Measurements from ENCODE around the gene RTBDN. TPM values are rescaled to one million over a fixed set of nuclear protein-coding genes. Genes with fewer than 3 reads are reported as not detected.
"Not testable (repeated sequence)": the region's sequence is repeated elsewhere in the genome, so short reads cannot be mapped to it uniquely, and the experiment has no call there.

Gene RTBDN
- total RNA-seq, 1 donor from 2014 or later = not detected

GRCh38 chr19:12856653-12857052, 22.3 kb upstream of the RTBDN start:
- no peak for DNase-seq

GRCh38 chr19:12847159-12848139, 13.1 kb upstream of the RTBDN start:
- no peak for DNase-seq

- DNase-seq = not testable (repeated sequence)
These were observed 12.2 kb upstream of the RTBDN start for GRCh38 chr19:12846613-12847012.

GRCh38 chr19:12843999-12844732, 9.8 kb upstream of the RTBDN start:
- no peak for DNase-seq

GRCh38 chr19:12843328-12843727, 8.9 kb upstream of the RTBDN start:
- no peak for DNase-seq

GRCh38 chr19:12842511-12842910, 8.1 kb upstream of the RTBDN start:
- no peak for DNase-seq

DNA sequence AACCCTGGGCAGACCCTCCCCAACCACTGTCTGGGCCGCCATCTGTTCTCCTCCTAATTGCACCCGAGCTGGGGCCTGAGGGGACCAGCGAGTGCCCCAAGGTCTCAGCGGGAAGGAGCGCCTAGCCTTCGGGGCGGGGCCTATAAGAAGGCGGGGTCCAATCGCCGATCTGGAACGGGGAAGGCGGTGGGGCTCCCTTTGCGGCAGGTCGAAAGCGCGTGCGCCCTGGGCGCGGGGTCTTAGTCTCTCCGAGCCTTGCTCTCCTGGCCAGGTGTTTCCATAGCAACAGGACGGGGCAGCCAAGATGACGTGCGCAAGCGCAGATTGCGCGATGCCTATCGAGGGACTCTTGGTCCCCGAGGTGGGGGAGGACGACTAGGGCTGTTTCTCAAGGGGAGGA, 6.7 kb upstream of the RTBDN start:
- no peak for DNase-seq

DNA sequence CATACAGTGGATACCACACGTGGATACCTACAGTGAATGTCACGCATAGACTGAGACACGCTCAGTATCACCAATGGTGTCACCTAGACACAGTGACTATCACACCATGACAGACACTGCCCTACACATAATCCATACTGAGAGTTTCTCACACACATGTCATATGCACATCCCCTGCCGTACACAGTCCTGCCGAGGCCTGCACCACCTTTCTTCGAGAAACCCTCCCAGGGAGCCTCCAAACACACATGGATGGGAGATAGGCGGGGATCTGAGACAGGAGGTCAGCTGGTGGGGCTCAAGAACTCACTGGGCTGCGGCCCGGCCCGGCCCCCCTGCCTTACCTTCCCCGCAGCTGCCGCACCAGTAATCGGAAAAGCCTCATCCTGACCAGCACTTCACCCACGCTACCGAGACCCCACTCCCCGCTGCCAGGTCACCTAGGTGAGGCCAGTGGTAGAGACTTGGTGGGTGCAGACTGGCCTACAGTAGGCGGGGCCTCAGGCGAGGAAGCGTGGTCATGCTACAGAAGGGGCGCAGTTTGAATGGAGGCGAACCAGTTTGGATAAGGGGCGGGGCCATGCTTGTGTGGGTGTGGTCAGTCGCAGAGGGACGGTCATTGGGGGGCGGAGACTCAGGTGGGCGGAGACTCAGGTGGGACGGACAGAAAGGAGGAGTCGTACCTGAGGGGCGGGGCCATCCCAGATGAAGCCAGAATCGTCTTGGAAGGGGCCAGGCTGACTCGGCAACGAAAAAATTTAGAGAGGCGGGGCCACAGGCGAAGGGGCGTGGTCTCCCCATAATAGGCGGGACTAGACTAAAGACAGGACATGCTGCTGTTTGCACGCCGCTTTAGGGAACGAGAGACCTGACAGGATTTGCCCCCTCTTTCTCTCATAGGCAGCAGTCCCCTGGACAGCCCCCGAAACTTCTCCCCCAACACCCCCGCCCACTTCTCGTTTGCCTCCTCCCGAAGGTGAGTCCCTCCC, 6.0 kb upstream of the RTBDN start:
- no peak for DNase-seq

- no peak for DNase-seq
These were observed 4.7 kb upstream of the RTBDN start for GRCh38 chr19:12838886-12839756.

DNA sequence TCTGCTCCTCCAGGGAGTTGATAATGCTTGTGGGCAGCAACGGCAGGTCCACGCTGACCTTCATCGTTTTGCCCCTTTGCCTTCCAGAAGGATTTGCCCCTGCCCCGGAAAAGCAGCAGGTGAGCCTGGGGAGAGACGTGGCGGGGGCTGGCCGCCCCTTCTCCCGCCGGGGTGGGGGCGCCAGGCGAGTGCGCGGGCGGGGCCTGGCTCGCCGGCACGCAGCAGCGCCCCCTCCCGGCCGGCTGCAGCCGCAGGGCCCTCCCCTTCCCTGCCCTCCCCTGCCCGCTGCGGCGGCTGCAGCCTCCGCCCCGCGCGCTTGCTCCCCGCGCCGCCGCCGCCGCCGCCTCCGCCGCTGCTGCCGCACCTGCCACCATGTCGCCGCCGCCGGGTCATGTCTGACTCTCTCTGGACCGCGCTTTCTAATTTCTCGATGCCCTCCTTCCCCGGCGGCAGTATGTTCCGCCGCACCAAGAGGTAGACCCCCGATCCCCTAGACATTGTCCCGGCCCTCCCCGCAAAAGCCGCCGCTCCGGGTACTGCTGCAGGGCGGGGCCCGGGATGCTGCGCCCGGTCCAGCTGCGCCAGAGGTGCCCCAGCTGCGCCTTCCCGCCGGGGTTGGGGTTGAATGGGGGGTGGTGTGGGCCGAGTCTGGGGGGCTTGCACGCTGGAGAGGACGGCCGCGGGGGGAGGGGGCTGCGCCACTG, 4.0 kb upstream of the RTBDN start, which contains the start of gene MAST1:
Gene MAST1 (plus strand): TSS at position 334 of the 704 bp plus-strand sequence. CDS start 58 bp downstream, at position 392.
- no peak for DNase-seq

DNA sequence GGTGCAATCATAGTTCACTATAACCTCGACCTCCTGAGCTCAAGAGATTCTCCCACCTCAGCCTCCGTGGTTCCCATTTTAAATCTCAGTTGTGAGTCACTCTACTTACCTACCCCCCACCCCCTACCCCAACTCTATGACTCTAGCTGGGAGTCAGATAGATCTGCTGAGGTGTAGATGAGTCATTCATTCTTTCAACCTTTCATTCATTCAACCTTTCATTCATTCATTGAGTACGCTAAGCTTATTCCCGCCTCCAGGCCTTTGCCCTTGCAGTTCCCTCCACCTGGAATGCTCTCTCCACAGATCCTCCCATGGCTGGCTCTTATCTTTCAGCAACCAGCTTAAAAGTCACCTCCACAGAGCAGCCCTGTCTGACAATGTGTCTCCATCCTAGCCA, 2.8 kb upstream of the RTBDN start:
- no peak for DNase-seq

GRCh38 chr19:12836529-12836863, 2.1 kb upstream of the RTBDN start:
- no peak for DNase-seq

- DNase-seq = no peak
These were observed 788 bp upstream of the RTBDN start for GRCh38 chr19:12834976-12835757.

- no peak for DNase-seq
These were observed 427 bp downstream of the RTBDN start for GRCh38 chr19:12833738-12834565.

DNA sequence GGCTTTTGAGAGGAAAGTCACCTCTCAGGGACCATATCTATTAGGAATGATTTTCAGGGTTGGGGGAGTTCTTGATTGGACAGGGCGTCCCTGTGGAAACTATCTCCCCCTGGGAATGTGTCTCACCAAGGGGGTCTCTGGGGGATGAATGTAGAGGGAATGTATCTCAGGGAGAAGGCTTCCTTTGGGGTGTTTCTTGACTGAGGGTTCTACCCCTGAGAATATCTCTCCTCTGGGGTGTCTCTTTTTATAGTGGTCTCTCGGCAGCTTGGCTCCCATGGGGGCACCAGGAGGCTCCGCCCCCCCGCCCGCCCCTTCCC, 1.0 kb downstream of the RTBDN start:
- DNase-seq = no peak

DNA sequence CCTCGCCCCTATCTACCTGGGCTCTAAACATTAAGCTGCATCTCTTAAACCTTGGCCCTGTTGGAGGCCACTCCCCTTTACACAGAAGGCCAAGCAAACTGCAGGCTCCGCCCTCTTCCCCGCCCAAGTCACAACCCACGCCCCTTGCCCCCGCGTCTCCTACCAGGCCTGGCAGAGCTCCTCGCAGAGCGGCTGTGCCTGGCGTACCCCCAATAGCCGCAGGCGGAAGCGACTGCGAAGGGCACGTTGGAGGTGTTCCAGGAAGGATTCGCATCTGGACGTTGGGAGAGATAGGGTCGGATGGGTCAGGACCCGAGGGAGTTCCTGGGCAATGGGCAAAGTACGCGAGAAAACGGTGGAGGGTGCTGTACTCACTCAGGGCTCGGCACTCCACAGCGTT, 5.9 kb downstream of the RTBDN start:
- DNase-seq = no peak

DNA sequence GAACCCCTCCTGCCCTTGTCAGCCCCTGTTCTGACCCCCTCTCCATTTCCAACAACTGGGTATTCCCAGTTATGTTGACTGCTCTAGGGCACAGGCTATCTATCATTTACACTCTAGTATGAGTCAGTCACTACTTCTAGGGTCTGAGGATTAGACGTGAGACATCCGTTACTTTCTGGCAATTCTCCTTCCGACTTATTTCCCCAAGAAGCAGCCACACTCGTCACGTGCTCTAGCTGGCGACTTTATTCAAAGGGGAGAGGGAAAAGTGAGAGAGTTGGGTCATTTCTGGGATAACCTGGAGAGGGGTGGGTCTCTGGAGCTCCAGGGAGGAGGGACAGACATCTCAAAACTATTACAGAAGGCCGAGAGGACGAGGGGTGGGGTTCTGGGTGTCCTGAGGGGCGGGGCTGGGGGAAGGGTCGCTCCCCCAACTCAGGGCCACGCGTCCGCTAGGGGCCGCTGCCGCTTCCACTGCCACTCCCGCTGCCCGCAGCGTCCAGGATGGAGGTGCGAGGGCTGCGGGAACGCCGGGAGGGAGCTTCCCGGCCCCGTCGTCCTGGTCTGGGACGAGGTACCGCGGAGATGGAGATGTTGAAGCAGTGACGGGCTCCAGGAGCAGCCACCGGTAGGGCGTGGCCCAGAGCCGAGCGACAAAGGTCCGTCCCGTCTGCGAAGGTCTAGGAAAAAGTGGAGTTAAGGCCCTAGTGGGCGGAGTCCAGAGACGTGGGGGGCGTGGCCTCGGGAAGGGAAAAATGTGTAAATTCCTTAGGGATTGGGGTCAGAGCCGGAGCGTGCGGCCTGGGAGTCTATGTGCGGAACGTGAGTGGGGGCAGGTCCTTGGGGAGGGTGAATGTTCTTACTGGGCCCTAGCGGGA, 8.9 kb downstream of the RTBDN start:
- DNase-seq = no peak

DNA sequence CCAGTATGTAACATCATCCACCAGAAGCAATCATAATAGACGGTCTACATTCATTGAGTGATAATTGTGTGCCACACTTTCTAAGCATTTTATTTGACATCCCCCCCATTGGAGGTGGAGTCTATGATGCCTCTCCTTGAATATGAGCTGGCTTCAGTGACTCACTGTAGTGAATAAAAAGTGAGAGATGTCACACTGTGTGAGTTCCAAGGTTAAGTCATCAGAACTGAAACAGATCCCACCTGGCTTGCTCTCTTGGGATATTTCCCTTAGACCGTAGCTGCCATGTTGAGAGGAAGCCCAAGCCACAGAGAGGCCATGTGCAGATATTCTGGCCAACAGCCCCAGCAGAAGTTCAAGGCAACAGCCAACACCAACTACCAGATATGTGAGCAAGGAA, 12.6 kb downstream of the RTBDN start:
- no peak for DNase-seq
